Gastrocnemius medialis (tissue), 4 donors: ENCODE data around the gene HIP1R.

Experiments used
- POLR2A ChIP-seq, 2 donors: fragments of 450-650 bp; IDR thresholded peaks; one replicate each; pipeline ENCODE4 v1.6.1; 2017; ENCODE audit warnings: antibody characterized with exemption in 2 of 2, mild to moderate bottlenecking in 2 of 2, moderate library complexity in 2 of 2
- TF ChIP-seq, protein P1 (sequence below), 5 experiments: fragments of 450-650 bp in 3 of 5; fragments of 200-600 bp in 2 of 5; sonication (generic) in 2 of 5; IDR thresholded peaks in 4 of 5; conservative IDR thresholded peaks in 1 of 5; 1 replicate in 4 of 5; 2 replicates in 1 of 5; pipeline ENCODE4 v1.5.1; 2016 to 2019; ENCODE audit warnings: antibody characterized with exemption in 5 of 5, mild to moderate bottlenecking in 3 of 5, moderate library complexity in 3 of 5

DNA sequence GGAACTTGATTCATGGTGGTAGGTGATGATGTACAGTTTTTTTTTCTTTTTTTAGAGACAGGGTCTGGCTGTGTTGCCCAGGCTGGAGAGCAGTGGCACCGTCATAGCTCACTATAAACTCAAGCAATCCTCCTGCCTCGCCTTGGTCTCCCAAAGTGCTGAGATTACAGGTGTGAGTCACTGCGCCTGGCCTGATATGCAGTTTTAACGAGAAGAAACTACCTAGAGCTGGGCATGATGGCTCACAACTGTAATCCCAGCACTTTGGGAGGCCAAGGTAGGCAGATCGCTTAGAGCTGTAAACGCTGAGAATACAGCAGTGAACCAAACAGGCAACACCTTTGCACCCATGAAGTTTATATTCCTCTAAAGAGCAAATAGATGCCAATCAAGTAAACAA, 73.7 kb downstream of the HIP1R start:
- TF ChIP-seq POLR2A (IDR thresholded peaks at IDR 0.05), result no peak
- TF ChIP-seq, protein P1, sequence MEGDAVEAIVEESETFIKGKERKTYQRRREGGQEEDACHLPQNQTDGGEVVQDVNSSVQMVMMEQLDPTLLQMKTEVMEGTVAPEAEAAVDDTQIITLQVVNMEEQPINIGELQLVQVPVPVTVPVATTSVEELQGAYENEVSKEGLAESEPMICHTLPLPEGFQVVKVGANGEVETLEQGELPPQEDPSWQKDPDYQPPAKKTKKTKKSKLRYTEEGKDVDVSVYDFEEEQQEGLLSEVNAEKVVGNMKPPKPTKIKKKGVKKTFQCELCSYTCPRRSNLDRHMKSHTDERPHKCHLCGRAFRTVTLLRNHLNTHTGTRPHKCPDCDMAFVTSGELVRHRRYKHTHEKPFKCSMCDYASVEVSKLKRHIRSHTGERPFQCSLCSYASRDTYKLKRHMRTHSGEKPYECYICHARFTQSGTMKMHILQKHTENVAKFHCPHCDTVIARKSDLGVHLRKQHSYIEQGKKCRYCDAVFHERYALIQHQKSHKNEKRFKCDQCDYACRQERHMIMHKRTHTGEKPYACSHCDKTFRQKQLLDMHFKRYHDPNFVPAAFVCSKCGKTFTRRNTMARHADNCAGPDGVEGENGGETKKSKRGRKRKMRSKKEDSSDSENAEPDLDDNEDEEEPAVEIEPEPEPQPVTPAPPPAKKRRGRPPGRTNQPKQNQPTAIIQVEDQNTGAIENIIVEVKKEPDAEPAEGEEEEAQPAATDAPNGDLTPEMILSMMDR (IDR thresholded peaks at IDR 0.05 in 4 of 5, conservative IDR thresholded peaks at IDR 0.05 in 1 of 5), result no peak
